Fibroblast of skin of scalp (primary cell): ENCODE measurements around the gene TGFB2.

ENCODE experiments used
- DNase-seq: peaks from one replicate; pipeline ENCODE4 v3.0.0-alpha.2; 2013

Gene TGFB2

DNA sequence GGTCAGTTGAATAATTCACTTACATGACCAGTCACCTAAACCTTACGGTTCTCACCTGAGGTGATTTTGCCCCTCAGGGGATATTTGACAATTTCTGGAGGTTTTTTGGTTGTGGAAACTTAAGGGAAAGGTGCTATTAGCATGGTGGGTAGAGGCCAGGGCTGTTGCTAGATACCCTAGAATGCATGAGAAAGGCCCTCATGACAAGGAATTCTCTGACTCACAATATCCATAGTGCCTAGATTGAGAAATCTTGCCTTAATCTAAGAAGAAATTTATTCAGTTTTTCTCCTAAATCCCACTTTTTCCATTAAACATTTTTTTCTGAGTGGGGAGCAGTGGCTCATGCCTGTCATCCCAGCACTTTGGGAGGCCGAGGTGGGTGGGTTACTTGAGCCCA lies 119.7 kb downstream of the TGFB2 start:
- no peak for DNase-seq

- DNase-seq = peak; percentile 39
Observed at GRCh38 chr1:218466341-218467010, 121.3 kb downstream of the TGFB2 start.

GRCh38 chr1:218467101-218468072 lies 122.3 kb downstream of the TGFB2 start:
- DNase-seq = peak; percentile 90

DNA sequence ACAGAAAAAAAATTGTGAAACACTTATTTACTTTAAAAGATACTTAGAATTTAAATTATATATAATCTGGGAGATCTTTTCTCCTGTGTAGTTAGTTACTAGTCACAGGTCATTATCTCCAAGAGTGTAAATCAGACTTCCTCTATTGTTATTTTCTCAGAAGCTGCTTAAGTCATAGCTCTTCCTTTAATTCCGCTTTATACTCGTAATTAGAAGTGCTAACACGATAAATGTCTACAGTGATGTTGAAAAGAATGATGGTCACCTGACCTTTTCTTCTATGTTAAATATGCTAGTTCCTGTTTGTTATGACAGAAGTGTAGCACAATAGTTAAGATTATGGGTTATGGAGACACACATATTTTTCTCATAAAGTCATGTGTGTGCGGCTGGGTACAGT lies 123.6 kb downstream of the TGFB2 start:
- DNase-seq = no peak

- DNase-seq = no peak
Observed at GRCh38 chr1:218472885-218473284, 127.7 kb downstream of the TGFB2 start.

DNA sequence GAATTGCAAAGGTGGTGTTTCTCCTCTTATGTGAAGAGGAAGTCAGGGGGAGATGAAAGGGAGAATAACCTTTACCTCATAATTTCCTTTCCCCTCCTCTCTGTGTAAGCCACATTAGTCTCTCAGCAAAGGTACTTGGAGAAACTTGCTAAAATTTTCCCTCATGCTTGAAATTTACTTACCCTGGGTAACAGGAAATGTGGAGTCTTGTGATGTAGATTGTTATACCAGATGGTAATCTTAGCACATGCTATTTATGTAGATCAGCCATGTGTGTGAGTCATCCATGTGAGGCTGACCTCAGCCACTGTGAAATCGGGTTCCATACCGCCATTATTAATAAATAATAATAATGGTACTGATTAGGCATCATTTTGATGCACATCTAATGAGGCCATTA lies 128.4 kb downstream of the TGFB2 start:
- peak; percentile 63 for DNase-seq

- no peak for DNase-seq
Observed at GRCh38 chr1:218474128-218474527, 129.0 kb downstream of the TGFB2 start.

DNA sequence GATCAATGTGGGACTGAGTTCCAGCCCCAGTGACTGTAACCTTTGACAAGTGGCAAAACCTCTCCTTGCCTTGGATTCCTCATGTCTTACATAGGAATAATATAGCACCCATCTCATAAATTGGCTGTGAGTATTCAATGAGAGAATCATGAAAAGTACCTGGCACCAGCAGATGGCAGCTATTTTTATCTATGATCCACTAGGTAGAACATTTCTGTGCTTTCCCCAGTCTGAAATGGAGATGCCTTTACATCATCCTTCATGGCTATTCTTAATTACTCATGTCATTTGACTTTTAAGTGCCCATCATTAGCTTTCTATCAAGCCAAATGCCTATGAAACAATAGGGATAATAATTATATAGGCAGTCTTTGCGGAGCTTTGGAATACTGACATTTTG lies 130.1 kb downstream of the TGFB2 start:
- DNase-seq = no peak

GRCh38 chr1:218475699-218476098 lies 130.6 kb downstream of the TGFB2 start:
- DNase-seq = no peak

GRCh38 chr1:218476385-218476784 lies 131.2 kb downstream of the TGFB2 start:
- DNase-seq = peak; percentile 93

DNA sequence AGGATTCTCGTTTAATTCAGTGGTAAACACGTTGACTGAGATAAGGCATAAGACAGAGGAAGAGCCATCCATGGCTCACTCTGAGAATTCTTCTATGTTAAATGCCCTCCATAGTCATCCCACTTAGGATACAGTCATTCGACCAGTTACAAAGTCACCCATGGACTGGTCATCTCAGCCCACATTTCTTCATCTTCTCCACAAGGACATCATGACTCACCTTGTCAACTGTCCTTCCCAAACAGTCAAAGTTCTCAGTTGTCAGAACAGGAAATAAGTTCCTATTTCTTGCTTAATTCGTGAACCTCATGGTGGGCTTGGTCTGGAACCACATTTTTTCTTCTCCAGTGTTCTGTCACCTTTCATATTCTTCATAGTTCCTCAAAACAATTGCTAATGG lies 133.2 kb downstream of the TGFB2 start:
- no peak for DNase-seq

GRCh38 chr1:218479436-218480115 lies 134.4 kb downstream of the TGFB2 start:
- peak; percentile 95 for DNase-seq

DNA sequence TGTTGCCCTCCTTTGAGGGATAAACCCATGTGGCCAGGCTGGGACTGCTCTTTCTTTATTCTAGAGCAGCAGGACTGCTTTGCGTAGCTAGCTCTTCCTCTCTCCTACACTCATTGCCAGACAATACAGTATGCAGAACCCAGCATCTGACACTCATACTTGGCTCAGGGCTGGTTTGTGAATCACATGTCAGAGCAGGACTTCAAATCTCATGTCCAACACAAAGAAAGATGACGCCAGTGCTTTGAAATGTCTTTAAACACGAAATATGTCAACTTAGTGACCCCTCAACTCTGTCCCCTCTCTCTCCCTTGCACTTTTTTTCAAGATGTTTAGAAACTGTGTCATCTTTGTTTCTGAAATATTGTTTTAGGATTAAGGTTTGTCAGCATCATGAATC lies 135.0 kb downstream of the TGFB2 start:
- peak; percentile 95 for DNase-seq

DNA sequence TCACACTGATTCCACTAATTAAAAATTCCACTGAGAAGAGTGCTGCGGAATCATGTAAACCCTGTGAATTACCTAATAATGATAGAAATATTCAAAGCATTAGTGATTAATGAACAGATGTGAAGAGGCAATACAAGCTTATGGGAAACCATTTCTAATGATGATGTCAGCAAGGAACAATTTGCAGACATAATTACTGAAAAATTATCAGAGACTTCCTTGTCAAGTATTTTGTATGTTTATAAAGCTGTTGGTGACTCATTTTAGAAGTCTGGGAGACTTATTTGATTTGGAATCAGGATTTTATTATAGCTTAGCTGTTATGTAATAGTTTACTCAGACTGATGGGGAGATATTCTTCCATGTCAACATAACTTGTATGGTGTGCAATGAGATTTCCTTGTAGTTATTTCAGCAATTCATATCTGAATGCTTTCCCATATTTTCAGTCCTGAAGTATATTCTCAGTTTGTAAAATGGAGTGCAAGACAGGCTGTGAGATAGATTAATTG lies 135.5 kb downstream of the TGFB2 start:
- peak; percentile 93 for DNase-seq

DNA sequence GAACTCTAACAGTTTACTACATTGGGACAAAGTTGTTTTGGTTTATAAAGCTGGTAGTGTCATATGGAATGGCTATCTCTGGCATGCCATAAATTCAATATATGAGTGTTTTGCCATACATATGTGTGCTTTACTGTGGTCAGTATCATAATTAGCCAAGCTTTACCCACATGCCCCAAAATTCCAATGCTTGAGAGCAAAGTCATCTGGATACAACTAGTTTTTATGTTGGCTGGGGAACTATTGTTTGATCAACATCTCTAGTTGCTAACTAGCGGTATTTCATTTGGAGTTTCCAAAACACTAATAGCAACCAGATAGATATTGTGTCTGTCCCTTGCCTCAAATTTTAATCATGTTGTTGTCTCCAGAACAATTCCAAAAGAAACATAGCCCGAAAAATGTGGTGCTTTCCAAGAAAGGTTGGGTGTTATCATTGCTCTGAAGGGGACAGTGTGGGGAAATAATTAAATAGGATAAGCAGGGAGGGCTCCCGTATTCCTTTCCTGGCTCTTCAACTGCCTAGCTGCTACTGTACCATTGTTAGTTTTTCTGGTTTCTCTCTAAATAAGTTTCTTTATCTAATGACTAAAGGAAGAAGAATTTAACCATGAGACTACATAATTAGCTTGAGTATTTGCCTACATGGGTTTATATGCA lies 136.1 kb downstream of the TGFB2 start:
- DNase-seq = peak; percentile 71

GRCh38 chr1:218482683-218483082 lies 137.5 kb downstream of the TGFB2 start:
- peak; percentile 67 for DNase-seq

GRCh38 chr1:218485241-218485928 lies 140.2 kb downstream of the TGFB2 start:
- DNase-seq = no peak

GRCh38 chr1:218488531-218488930 lies 143.4 kb downstream of the TGFB2 start:
- DNase-seq = no peak

- peak; percentile 88 for DNase-seq
Observed at GRCh38 chr1:218488986-218489385, 143.8 kb downstream of the TGFB2 start.

- DNase-seq = no peak
Observed at GRCh38 chr1:218490406-218490922, 145.3 kb downstream of the TGFB2 start.

- no peak for DNase-seq
Observed at GRCh38 chr1:218492874-218493273, 147.7 kb downstream of the TGFB2 start.

- no peak for DNase-seq
Observed at GRCh38 chr1:218493986-218494385, 148.8 kb downstream of the TGFB2 start.
